ENCODE measurements around the gene XPOT. TPM values are rescaled to one million over a fixed set of nuclear protein-coding genes. Genes with fewer than 3 reads are reported as not detected.
A peak's percentile ranks its signal among the peaks of the same experiment; 100 is the strongest.

Gene XPOT
- total RNA-seq, 1 experiment from 2014 or later, result 130 TPM

- Histone ChIP-seq H3K9me3 (ENCODE audit: control insufficient read depth, low read depth, low read length) (no peaks in the 10 kb centered on the region), H2AK5ac (ENCODE audit: insufficient read length, low read length) (no peak overlapping the region), H3K56ac (ENCODE audit: insufficient read length, low read depth, low read length) (no peak overlapping the region), H3K9ac (ENCODE audit: extremely low read depth, insufficient read length, low read length) (peak overlapping the region; percentile 88), H3K4ac (ENCODE audit: low read depth, low read length) (no peak overlapping the region), H4K91ac (ENCODE audit: insufficient read length, low read depth, low read length) (no peak overlapping the region), H2BK15ac (ENCODE audit: low read depth, low read length) (no peak overlapping the region), H3K4me1 (ENCODE audit: insufficient read depth, low read length) (no peaks in the 10 kb centered on the region), H2BK5ac (ENCODE audit: insufficient read length, low read length) (no peak overlapping the region), H4K20me1 (ENCODE audit: control insufficient read depth, insufficient read depth, insufficient read length) (no peaks in the 10 kb centered on the region), H3K79me1 (ENCODE audit: insufficient read depth, low read depth, low read length, poor library complexity, severe bottlenecking) (peaks cover 7% of the 10 kb centered on the region), H2BK12ac (ENCODE audit: insufficient read length, low read depth, low read length) (no peak overlapping the region), H3T11ph (ENCODE audit: low read length) (no peak overlapping the region), H4K5ac (ENCODE audit: insufficient read length, low read depth, low read length) (no peak overlapping the region), H3K79me2 (ENCODE audit: insufficient read depth, low read length) (peaks cover 19% of the 10 kb centered on the region; the same call in 1 of the 2 replicates), H3K27ac (ENCODE audit: insufficient read length, low read depth, low read length) (no peak overlapping the region), H4K8ac (replicated peaks; ENCODE audit: insufficient read length, low read depth, low read length) (no peak overlapping the region), H3K14ac (ENCODE audit: insufficient read depth, low read length) (peak overlapping the region; percentile 92), H3K18ac (ENCODE audit: insufficient read length, low read depth, low read length) (no peak overlapping the region), H2BK20ac (ENCODE audit: low read depth, low read length, poor library complexity, severe bottlenecking) (no peak overlapping the region), H2AFZ (ENCODE audit: low read length) (peak overlapping the region; percentile 18), H3K23ac (ENCODE audit: insufficient read length, low read depth, low read length) (no peak overlapping the region), H3K23me2 (ENCODE audit: insufficient read length, low read depth, low read length, poor library complexity, severe bottlenecking) (peaks cover 12% of the 10 kb centered on the region), H2BK120ac (ENCODE audit: low read depth, low read length, poor library complexity, severe bottlenecking) (no peak overlapping the region), H3K27me3 (ENCODE audit: insufficient read depth, low read length) (no peaks in the 10 kb centered on the region), H3K4me2 (ENCODE audit: insufficient read depth, insufficient read length, low read length) (peak overlapping the region; percentile 96)
- H3K9me3 Mint-ChIP-seq, result no peaks in the 10 kb centered on the region
- peak overlapping the region; percentile 80 to 91 for H3K4me3 Mint-ChIP-seq
- H3K4me1 Mint-ChIP-seq, result peaks cover 22 to 23% of the 10 kb centered on the region in 2 experiments
- TF ChIP-seq, protein P1, sequence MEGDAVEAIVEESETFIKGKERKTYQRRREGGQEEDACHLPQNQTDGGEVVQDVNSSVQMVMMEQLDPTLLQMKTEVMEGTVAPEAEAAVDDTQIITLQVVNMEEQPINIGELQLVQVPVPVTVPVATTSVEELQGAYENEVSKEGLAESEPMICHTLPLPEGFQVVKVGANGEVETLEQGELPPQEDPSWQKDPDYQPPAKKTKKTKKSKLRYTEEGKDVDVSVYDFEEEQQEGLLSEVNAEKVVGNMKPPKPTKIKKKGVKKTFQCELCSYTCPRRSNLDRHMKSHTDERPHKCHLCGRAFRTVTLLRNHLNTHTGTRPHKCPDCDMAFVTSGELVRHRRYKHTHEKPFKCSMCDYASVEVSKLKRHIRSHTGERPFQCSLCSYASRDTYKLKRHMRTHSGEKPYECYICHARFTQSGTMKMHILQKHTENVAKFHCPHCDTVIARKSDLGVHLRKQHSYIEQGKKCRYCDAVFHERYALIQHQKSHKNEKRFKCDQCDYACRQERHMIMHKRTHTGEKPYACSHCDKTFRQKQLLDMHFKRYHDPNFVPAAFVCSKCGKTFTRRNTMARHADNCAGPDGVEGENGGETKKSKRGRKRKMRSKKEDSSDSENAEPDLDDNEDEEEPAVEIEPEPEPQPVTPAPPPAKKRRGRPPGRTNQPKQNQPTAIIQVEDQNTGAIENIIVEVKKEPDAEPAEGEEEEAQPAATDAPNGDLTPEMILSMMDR (conservative IDR thresholded peaks at IDR 0.05), result no peak
- H3K27me3 Mint-ChIP-seq (ENCODE audit: low read depth), result no peaks in the 10 kb centered on the region
- no CpG with 5 or more reads among the region's 16 CpGs for WGBS (ENCODE audit: extremely low coverage, insufficient read length, low lambda C conversion rate)
- H3K27ac Mint-ChIP-seq, result peak overlapping the region; percentile 59 to 94 (median 93)
- DNase-seq, result no peak
- H3K36me3 Mint-ChIP-seq (ENCODE audit: insufficient read depth in 1 of 3, low read depth in 3 of 3), result peaks cover 10 to 31% (median 26%) of the 10 kb centered on the region in 3 experiments
These were observed 48.6 kb downstream of the XPOT start for GRCh38 chr12:64452559-64453329.
